ENCODE results near the gene PRPSAP1. TPM values are rescaled to one million over a fixed set of nuclear protein-coding genes. Genes with fewer than 3 reads are reported as not detected.

The PRPSAP1 gene
- total RNA-seq, 1 donor from 2014 or later: 89.6 TPM

DNA sequence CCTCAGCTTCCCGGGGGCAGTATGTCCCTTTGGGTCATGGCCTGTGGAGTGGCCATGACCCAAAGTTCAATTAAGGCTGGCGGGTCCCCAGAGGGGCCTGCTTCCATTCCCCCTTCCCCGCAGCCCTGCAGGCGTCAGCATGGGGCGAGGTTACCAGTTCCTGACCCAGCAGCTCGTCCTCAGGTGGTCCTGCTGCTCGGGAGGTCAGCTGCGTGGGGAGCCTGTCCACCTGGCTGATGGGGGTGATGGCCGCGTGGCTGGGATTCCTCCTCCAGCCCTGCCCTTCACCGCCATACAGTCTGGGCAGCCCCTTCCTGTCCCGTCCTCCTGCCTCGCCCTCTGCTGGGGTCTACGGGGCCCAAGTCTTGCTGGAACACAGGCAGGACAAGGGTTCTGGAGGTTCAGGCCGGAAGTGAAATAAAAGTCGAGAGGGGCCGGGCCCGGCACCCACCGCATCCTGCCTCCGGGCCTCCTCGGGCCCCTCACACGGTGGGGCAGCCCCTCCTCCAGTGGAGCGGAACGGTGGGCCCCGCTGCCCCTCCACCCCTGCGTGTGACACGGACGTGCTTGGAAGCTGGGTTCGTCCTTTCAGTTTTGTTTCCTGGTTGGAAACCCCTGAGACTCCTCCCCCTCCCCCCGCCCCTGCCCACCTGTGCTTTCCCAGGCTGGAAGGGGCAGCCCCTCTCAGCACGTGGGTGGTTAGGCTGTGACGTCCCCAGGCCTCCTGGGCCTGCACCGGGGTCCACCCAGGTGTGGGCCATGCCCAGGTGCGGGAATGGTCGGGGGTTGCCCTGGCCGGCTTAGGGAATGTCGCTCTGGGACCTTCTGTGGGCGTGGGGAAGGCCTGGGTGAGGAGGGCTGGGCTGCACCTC lies 81.8 kb downstream of the PRPSAP1 start:
- Mint-ChIP-seq H3K36me3 (ENCODE audit: insufficient read depth) (peaks cover 4% of the 10 kb centered on the region), H3K4me1 (ENCODE audit: low read depth) (peaks cover 8% of the 10 kb centered on the region), H3K4me3 (ENCODE audit: low read depth) (peak overlapping the region; percentile 24), H3K27me3 (no peaks in the 10 kb centered on the region), H3K27ac (peak overlapping the region; percentile 89), H3K9me3 (ENCODE audit: low read depth) (no peaks in the 10 kb centered on the region)
- DNase-seq (ENCODE audit: low spot score, unreplicated experiment): peak; percentile 50
- TF ChIP-seq, protein P1, sequence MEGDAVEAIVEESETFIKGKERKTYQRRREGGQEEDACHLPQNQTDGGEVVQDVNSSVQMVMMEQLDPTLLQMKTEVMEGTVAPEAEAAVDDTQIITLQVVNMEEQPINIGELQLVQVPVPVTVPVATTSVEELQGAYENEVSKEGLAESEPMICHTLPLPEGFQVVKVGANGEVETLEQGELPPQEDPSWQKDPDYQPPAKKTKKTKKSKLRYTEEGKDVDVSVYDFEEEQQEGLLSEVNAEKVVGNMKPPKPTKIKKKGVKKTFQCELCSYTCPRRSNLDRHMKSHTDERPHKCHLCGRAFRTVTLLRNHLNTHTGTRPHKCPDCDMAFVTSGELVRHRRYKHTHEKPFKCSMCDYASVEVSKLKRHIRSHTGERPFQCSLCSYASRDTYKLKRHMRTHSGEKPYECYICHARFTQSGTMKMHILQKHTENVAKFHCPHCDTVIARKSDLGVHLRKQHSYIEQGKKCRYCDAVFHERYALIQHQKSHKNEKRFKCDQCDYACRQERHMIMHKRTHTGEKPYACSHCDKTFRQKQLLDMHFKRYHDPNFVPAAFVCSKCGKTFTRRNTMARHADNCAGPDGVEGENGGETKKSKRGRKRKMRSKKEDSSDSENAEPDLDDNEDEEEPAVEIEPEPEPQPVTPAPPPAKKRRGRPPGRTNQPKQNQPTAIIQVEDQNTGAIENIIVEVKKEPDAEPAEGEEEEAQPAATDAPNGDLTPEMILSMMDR (IDR thresholded peaks at IDR 0.05; ENCODE audit: unreplicated experiment): peak; percentile 16

DNA sequence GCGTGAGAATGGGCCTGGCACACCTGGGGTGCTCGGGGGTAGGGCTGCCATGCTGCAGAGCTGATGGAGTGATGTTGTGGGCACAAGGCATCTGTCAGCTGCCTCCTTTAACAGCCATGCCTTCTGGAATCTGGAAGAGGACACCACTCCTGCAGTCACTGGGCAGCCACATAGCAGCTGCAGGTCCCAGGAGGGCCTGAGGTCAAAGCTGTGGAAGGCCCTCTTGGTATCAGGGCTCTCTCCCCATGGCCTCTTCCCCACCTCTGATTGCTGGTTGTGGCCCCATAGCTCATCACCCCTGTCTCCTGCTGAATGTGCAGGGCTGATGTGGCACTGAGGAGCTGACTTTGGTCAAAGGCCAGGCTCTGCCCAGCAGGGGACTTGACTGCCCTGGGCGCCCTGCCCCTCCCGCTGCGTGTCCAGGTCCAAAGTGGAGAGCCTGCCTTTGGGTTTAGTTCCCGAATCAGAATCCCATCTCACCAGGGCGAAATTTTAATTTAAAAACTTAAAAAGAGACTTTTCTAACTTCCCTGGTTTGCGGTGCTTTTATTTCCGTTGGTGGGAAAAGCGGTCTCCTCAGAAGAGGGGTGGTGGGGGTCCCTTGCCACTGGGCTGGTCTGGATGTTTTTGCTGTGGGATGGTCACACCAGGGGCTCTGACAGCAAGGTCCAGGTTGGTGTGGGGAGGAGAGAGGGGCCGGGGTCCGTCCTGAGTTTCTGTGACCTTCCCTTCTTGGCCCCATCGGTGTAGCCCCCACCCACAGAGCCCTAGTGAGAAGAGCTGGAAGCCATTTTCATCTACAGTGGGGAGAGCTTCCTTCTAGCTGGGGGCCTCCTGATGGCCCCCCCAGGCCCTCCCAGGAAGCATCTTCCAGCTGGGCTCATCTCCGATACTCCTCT lies 82.7 kb downstream of the PRPSAP1 start:
- Mint-ChIP-seq H3K4me1 (ENCODE audit: low read depth) (peaks cover 12% of the 10 kb centered on the region), H3K9me3 (ENCODE audit: low read depth) (no peaks in the 10 kb centered on the region), H3K27me3 (no peaks in the 10 kb centered on the region), H3K27ac (peak overlapping the region; percentile 71), H3K4me3 (ENCODE audit: low read depth) (no peak overlapping the region), H3K36me3 (ENCODE audit: insufficient read depth) (peaks cover 4% of the 10 kb centered on the region)
- TF ChIP-seq, protein P1 (IDR thresholded peaks at IDR 0.05; ENCODE audit: unreplicated experiment): no peak
- no peak for DNase-seq (ENCODE audit: low spot score, unreplicated experiment)

DNA sequence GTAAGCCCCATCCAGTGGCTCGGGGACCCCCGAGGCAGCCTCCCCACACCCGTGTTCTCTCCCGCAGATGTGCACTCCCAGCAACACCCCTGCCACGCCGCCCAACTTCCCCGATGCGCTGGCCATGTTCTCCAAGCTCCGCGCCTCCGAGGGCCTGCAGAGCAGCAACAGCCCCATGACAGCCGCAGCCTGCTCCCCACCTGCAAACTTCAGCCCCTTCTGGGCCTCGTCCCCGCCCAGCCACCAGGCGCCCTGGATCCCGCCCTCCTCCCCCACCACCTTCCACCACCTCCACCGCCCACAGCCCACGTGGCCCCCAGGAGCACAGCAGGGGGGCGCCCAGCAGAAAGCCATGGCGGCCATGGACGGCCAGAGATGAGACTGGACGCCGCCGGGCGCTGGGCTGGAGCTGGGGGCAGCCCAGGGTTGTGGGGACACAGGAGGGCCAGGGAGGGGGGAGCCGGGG lies 83.6 kb downstream of the PRPSAP1 start:
- Mint-ChIP-seq H3K4me3 (ENCODE audit: low read depth) (no peak overlapping the region), H3K36me3 (ENCODE audit: insufficient read depth) (peaks cover 4% of the 10 kb centered on the region), H3K9me3 (ENCODE audit: low read depth) (no peaks in the 10 kb centered on the region), H3K27ac (no peak overlapping the region), H3K4me1 (ENCODE audit: low read depth) (peaks cover 12% of the 10 kb centered on the region), H3K27me3 (no peaks in the 10 kb centered on the region)
- TF ChIP-seq, protein P1 (IDR thresholded peaks at IDR 0.05; ENCODE audit: unreplicated experiment): no peak
- DNase-seq (ENCODE audit: low spot score, unreplicated experiment): no peak

DNA sequence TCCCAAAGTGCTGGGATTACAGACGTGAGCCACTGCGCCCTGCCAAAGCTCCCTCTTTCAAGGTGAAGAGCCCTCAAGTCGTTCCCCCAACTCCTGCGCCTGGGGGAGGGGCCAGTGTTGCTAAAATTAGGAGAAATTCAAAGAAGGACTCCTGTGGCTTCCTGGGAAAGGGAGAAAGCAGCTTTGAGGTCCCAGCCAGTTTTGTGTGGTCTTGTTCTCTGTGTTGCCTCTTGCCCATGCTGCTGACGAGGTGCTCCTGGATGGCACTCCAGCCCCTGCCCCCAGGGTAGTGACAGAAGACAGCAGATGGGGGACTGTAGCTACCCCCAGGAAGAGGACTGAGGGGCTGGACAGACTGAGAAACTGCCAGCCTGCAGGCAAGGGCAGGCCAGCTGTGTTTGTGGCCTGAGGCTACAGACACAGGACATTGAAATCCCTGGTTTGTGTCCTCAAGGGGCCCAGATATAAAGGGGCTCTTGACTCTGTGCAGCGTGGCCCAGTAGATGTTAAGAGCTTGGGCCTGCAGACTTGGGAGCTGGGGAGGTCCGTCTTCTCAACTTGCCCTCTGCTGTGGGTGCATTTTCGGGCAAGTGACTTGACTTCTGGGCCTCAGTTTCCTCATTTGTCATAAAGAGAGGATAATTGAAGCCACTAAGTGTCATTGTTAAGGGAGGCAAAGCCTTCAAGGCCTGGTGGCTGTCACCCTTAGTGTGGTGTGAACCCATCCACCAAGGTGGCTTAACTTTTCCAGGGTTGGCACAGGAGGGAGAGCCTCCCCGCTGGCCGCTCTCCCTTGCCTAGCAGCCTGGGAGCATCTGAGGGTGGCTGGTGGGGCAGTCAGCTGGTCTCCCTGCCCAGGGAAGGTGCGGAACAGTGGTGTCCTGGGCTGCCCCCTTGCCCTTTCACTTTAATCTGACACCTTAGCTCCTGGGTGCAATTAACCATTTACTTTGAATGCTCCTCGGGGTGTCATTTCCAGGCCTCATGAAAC lies 84.4 kb downstream of the PRPSAP1 start:
- TF ChIP-seq, protein P1 (IDR thresholded peaks at IDR 0.05; ENCODE audit: unreplicated experiment): no peak
- H3K27ac Mint-ChIP-seq: peak overlapping the region; percentile 41
- H3K4me1 Mint-ChIP-seq (ENCODE audit: low read depth): peaks cover 17% of the 10 kb centered on the region
- H3K4me3 Mint-ChIP-seq (ENCODE audit: low read depth): no peak overlapping the region
- no peaks in the 10 kb centered on the region for H3K9me3 Mint-ChIP-seq (ENCODE audit: low read depth)
- H3K27me3 Mint-ChIP-seq: no peaks in the 10 kb centered on the region
- peaks cover 4% of the 10 kb centered on the region for H3K36me3 Mint-ChIP-seq (ENCODE audit: insufficient read depth)
- no peak for DNase-seq (ENCODE audit: low spot score, unreplicated experiment)
